MG63 (cell line): ENCODE measurements around the gene TMEM62. TPM values are rescaled to one million over a fixed set of nuclear protein-coding genes. Genes with fewer than 3 reads are reported as not detected.

ENCODE experiments used
- DNase-seq: peaks from one replicate; pipeline ENCODE4 v3.0.0-alpha.2; 2020
- H3K27me3 ChIP-seq: fragments of 250-450 bp; sonication (Bioruptor Pico); 2 replicates; pipeline ENCODE4 v1.5.1; 2020; ENCODE audit warnings: mild to moderate bottlenecking, moderate library complexity
- H3K36me3 ChIP-seq: fragments of 250-450 bp; sonication (Bioruptor Pico); 2 replicates; pipeline ENCODE4 v1.5.1; 2020; ENCODE audit warnings: mild to moderate bottlenecking, moderate library complexity
- H3K4me3 ChIP-seq: fragments of 250-450 bp; sonication (Bioruptor Pico); 2 replicates; pipeline ENCODE4 v1.5.1; 2020; ENCODE audit warnings: mild to moderate bottlenecking, moderate library complexity
- H3K9me3 ChIP-seq: fragments of 250-450 bp; sonication (Bioruptor Pico); 2 replicates; pipeline ENCODE4 v1.5.1; 2020; ENCODE audit warnings: mild to moderate bottlenecking, moderate library complexity
- total RNA-seq: library from RNA; depleted of rRNA; stranded (reverse); fragments of >200 nt; shearing (Covaris generic); gene quantifications from 2 replicates; pipeline ENCODE4 v1.2.3, GENCODE V29; 2014; ENCODE audit warnings: low replicate concordance; rRNA removed

The TMEM62 gene
- total RNA-seq, 1 experiment from 2014 or later: 12.2 TPM

GRCh38 chr15:43226436-43227305 lies 93.3 kb downstream of the TMEM62 start:
- DNase-seq: no peak
- Histone ChIP-seq H3K36me3 (no peaks in the 10 kb centered on the region), H3K4me3 (no peak overlapping the region), H3K9me3 (peaks cover 3% of the 10 kb centered on the region; the same call in 1 of the 2 replicates), H3K27me3 (no peaks in the 10 kb centered on the region)

DNA sequence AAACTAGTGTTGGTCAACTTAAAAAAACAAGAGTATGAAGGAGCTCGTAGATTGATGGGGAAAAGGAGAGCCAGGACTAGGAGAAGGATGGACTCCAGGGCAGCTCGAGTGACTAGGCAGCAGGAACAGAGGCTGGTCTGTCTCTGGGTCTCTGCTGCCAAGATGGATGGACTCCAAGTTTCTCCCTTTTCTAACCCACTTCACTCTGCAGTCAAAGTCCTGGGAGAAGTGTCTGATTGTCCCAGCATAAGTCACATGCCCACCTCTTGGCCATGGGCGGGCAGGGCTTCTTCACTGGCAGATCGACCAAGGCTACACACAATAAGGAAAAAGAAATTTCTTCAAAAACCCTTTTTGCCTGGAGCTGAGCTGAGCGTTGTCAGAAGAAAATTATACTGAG lies 96.6 kb downstream of the TMEM62 start:
- no peak for DNase-seq
- Histone ChIP-seq H3K9me3 (peaks cover 3% of the 10 kb centered on the region; the same call in 1 of the 2 replicates), H3K36me3 (no peaks in the 10 kb centered on the region), H3K27me3 (no peaks in the 10 kb centered on the region), H3K4me3 (no peak overlapping the region)

DNA sequence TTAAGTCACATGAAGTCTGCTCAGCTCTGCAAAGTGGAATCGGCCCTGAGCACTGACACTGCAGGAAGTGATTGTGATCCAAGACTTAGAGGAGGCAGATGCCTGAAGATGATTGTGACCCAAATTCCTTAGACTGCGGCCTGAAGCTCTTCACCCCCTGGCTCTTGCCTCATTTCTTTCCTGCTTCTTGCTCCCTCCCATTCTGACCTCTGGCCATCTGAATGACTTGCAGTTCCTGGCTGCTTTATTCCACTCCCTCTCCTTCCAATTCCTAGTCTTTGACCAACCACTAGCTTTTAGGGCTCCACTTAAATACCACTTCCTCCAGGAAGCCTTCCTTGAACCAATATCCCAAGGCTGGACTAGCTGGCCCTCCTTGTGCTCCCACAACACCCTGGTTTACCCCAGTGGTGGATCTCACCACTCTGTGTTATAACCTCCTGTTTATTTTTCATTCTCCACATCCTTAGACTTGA lies 97.3 kb downstream of the TMEM62 start:
- Histone ChIP-seq H3K27me3 (no peaks in the 10 kb centered on the region), H3K9me3 (peaks cover 3% of the 10 kb centered on the region; the same call in 1 of the 2 replicates), H3K36me3 (no peaks in the 10 kb centered on the region), H3K4me3 (no peak overlapping the region)
- DNase-seq: peak; percentile 11

- DNase-seq: no peak
- no peaks in the 10 kb centered on the region for H3K27me3 ChIP-seq
- no peak overlapping the region for H3K4me3 ChIP-seq
- no peaks in the 10 kb centered on the region for H3K36me3 ChIP-seq
- no peaks in the 10 kb centered on the region for H3K9me3 ChIP-seq
Measured at GRCh38 chr15:43232289-43232874, 99.0 kb downstream of the TMEM62 start.

Other genes starting within 250 kb of the TMEM62 start
- 2.4 and 4.8 TPM in 2 replicates for gene TTBK2, start 212.8 kb upstream of the TMEM62 start, total RNA-seq
- 12.6 and 16.8 TPM in 2 replicates for gene UBR1, start 27.5 kb upstream of the TMEM62 start, total RNA-seq
- gene CCNDBP1, start 51.8 kb downstream of the TMEM62 start, total RNA-seq: 58.9 and 97.1 TPM in 2 replicates
- gene EPB42, start 87.4 kb downstream of the TMEM62 start, total RNA-seq: not detected in 2 replicates
- 0.07 TPM in 1 of 2 replicates, not detected in the other for gene TGM5, start 133.3 kb downstream of the TMEM62 start, total RNA-seq
- gene TGM7, start 168.7 kb downstream of the TMEM62 start, total RNA-seq: not detected in 2 replicates
- gene LCMT2, start 197.0 kb downstream of the TMEM62 start, total RNA-seq: 13.1 and 16.5 TPM in 2 replicates
- gene ZSCAN29, start 237.5 kb downstream of the TMEM62 start, total RNA-seq: 8.4 and 15.6 TPM in 2 replicates
- gene TUBGCP4, start 237.5 kb downstream of the TMEM62 start, total RNA-seq: 5.4 and 18.2 TPM in 2 replicates